ENCODE measurements around the gene FOCAD. TPM values are rescaled to one million over a fixed set of nuclear protein-coding genes. Genes with fewer than 3 reads are reported as not detected.

FOCAD gene
- total RNA-seq, 1 experiment from 2014 or later = 43.3 TPM

DNA sequence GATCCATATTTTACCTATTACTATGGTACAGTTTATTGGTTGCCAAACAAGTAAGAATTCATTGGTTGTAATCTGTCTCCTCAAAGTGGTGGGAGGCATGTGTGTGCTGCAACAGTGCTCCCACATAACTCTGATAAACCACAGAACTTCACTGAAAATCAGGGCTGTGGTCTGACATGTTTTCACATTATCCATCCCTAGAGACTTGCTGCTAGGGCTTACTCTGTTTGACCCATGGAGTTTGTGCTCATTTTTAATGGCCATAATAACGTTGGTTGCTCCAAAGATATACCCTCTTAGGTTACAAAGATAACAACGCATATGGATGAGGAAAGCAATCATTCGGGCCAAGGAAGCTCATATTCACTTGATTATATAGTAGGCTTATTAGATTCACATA, 310.4 kb downstream of the FOCAD start:
- H3K36me3 Mint-ChIP-seq (ENCODE audit: insufficient read depth in 1 of 3, low read depth in 3 of 3) = peaks cover 23 to 58% (median 40%) of the 10 kb centered on the region in 3 experiments; a peak in 6 of 7 replicates
- no CpG with 5 or more reads among the region's 3 CpGs for WGBS (ENCODE audit: extremely low coverage, insufficient read length, low lambda C conversion rate)
- H3K27ac Mint-ChIP-seq = no peak overlapping the region
- Histone ChIP-seq H3K23ac (ENCODE audit: insufficient read length, low read depth, low read length) (no peak overlapping the region), H3K4ac (ENCODE audit: low read depth, low read length) (no peak overlapping the region), H3K9me3 (ENCODE audit: control insufficient read depth, low read depth, low read length) (no peaks in the 10 kb centered on the region), H3K27ac (ENCODE audit: insufficient read length, low read depth, low read length) (no peak overlapping the region), H3K4me1 (ENCODE audit: insufficient read depth, low read length) (peaks cover 6% of the 10 kb centered on the region), H4K8ac (replicated peaks; ENCODE audit: insufficient read length, low read depth, low read length) (no peak overlapping the region), H3K23me2 (ENCODE audit: insufficient read length, low read depth, low read length, poor library complexity, severe bottlenecking) (no peaks in the 10 kb centered on the region), H3K9ac (ENCODE audit: extremely low read depth, insufficient read length, low read length) (no peak overlapping the region), H3K27me3 (ENCODE audit: insufficient read depth, low read length) (no peaks in the 10 kb centered on the region), H2BK120ac (ENCODE audit: low read depth, low read length, poor library complexity, severe bottlenecking) (no peak overlapping the region), H4K91ac (ENCODE audit: insufficient read length, low read depth, low read length) (no peak overlapping the region), H3K18ac (ENCODE audit: insufficient read length, low read depth, low read length) (no peak overlapping the region), H2BK15ac (ENCODE audit: low read depth, low read length) (no peak overlapping the region), H2BK12ac (ENCODE audit: insufficient read length, low read depth, low read length) (no peak overlapping the region), H4K20me1 (ENCODE audit: control insufficient read depth, insufficient read depth, insufficient read length) (no peaks in the 10 kb centered on the region), H3T11ph (ENCODE audit: low read length) (no peak overlapping the region), H3K79me2 (ENCODE audit: insufficient read depth, low read length) (no peaks in the 10 kb centered on the region), H3K4me2 (ENCODE audit: insufficient read depth, insufficient read length, low read length) (no peak overlapping the region), H3K79me1 (ENCODE audit: insufficient read depth, low read depth, low read length, poor library complexity, severe bottlenecking) (no peaks in the 10 kb centered on the region), H2AK5ac (ENCODE audit: insufficient read length, low read length) (no peak overlapping the region), H2BK5ac (ENCODE audit: insufficient read length, low read length) (no peak overlapping the region), H2AFZ (ENCODE audit: low read length) (no peak overlapping the region), H2BK20ac (ENCODE audit: low read depth, low read length, poor library complexity, severe bottlenecking) (no peak overlapping the region), H3K56ac (ENCODE audit: insufficient read length, low read depth, low read length) (no peak overlapping the region), H4K5ac (ENCODE audit: insufficient read length, low read depth, low read length) (no peak overlapping the region), H3K14ac (ENCODE audit: insufficient read depth, low read length) (no peak overlapping the region)
- TF ChIP-seq, protein P1, sequence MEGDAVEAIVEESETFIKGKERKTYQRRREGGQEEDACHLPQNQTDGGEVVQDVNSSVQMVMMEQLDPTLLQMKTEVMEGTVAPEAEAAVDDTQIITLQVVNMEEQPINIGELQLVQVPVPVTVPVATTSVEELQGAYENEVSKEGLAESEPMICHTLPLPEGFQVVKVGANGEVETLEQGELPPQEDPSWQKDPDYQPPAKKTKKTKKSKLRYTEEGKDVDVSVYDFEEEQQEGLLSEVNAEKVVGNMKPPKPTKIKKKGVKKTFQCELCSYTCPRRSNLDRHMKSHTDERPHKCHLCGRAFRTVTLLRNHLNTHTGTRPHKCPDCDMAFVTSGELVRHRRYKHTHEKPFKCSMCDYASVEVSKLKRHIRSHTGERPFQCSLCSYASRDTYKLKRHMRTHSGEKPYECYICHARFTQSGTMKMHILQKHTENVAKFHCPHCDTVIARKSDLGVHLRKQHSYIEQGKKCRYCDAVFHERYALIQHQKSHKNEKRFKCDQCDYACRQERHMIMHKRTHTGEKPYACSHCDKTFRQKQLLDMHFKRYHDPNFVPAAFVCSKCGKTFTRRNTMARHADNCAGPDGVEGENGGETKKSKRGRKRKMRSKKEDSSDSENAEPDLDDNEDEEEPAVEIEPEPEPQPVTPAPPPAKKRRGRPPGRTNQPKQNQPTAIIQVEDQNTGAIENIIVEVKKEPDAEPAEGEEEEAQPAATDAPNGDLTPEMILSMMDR (conservative IDR thresholded peaks at IDR 0.05) = no peak
- no peaks in the 10 kb centered on the region for H3K9me3 Mint-ChIP-seq
- no peak overlapping the region for H3K4me3 Mint-ChIP-seq
- no peaks in the 10 kb centered on the region for H3K27me3 Mint-ChIP-seq (ENCODE audit: low read depth)
- peaks cover 0 to 8% of the 10 kb centered on the region in 2 experiments; a peak in 1 of 4 replicates for H3K4me1 Mint-ChIP-seq
- no peak for DNase-seq
